ENCODE measurements around the gene ATL1.
A peak's percentile ranks its signal among the peaks of the same experiment; 100 is the strongest.

The ATL1 gene

DNA sequence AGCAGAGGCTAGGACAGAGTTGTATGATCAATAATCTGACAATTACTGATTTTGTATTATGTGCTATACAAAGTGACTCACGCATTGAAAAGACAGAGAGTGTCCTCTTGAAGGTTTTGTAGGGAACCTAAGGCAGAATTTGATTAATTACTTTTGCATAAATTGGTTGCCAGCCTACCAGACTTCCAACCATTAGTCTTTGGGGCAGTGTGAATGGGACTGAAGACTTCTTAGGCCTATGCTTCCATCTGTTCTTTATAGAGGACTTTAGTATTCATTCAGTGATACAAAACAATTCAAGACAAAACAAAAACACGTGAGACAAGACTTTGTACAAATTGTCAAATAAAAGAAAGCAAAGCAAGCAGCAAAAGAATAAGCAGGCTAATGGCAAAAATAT lies 46.5 kb downstream of the ATL1 start:
- TF ChIP-seq, protein P1, sequence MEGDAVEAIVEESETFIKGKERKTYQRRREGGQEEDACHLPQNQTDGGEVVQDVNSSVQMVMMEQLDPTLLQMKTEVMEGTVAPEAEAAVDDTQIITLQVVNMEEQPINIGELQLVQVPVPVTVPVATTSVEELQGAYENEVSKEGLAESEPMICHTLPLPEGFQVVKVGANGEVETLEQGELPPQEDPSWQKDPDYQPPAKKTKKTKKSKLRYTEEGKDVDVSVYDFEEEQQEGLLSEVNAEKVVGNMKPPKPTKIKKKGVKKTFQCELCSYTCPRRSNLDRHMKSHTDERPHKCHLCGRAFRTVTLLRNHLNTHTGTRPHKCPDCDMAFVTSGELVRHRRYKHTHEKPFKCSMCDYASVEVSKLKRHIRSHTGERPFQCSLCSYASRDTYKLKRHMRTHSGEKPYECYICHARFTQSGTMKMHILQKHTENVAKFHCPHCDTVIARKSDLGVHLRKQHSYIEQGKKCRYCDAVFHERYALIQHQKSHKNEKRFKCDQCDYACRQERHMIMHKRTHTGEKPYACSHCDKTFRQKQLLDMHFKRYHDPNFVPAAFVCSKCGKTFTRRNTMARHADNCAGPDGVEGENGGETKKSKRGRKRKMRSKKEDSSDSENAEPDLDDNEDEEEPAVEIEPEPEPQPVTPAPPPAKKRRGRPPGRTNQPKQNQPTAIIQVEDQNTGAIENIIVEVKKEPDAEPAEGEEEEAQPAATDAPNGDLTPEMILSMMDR (IDR thresholded peaks at IDR 0.05; ENCODE audit: control insufficient read depth, insufficient read depth, low read depth, low read length, missing control alignments) = no peak
- DNase-seq (ENCODE audit: low read depth) = no peak
- no peak overlapping the region for H3K4me3 ChIP-seq (ENCODE audit: control insufficient read depth, low read depth, low read length)

DNA sequence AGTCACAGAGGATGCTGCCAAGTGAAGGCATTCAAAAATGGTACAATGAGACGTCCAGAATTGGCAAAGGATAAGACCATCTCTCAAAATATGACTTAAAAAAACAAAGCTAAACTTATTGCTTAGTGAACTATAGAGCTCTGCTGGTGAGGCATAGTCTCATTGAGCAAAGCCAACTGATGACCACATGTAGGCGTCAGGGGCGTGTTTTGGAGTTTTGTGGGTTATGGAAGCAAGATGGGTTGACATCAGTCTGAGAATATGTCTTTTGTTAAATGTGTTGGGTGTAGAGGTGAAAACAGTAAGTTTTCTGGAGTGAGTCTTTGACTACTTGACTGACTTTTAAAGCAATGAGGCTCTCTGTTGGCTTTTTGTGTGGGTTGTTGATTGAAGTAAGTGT lies 47.2 kb downstream of the ATL1 start:
- DNase-seq (ENCODE audit: low read depth) = peak; percentile 73
- TF ChIP-seq, protein P1 (IDR thresholded peaks at IDR 0.05; ENCODE audit: control insufficient read depth, insufficient read depth, low read depth, low read length, missing control alignments) = no peak
- H3K4me3 ChIP-seq (ENCODE audit: control insufficient read depth, low read depth, low read length) = no peak overlapping the region

DNA sequence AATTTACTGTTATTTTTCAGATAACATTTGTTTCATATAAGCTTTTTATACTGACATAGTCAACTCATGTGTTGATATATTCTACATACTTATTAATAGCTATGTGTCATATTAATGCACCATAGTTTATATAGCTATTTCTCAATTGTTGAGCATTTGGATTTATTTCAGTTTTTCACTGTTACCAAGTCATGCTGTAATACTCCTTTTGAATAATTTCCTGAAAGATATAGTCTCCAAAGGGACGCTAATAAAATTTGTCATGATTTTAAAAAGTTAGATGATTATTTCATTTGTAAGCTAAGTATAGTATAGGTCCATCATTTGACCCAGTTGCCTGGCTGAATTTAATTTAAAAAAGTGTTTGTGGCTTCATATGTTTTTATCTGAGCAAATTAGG lies 47.8 kb downstream of the ATL1 start:
- no peak overlapping the region for H3K4me3 ChIP-seq (ENCODE audit: control insufficient read depth, low read depth, low read length)
- TF ChIP-seq, protein P1 (IDR thresholded peaks at IDR 0.05; ENCODE audit: control insufficient read depth, insufficient read depth, low read depth, low read length, missing control alignments) = no peak
- no peak for DNase-seq (ENCODE audit: low read depth)

DNA sequence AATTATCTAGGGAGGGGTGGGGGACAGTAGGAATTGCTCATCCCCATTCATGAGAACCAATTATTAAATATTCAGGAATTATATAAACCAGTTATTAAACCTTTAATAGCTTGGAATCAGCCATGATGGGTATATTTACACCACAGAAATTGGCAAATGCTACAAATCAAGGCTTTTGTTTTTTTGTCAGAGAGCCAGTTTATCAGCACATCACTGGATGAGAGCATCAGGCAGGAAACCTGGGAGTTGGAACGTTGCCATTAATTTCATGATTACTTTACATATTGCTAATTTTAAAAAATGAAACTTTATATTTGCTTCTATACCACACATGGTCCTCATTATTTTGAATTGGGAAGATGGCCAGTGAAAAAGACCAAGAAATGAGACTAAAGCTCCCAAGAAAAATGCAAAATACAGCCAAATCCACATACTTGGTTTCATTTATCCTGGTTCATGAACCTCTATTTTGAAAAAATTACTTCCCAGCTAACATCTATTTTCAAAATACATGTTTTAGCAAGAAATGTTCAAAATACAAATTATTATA lies 48.4 kb downstream of the ATL1 start:
- H3K4me3 ChIP-seq (ENCODE audit: control insufficient read depth, low read depth, low read length) = no peak overlapping the region
- TF ChIP-seq, protein P1 (IDR thresholded peaks at IDR 0.05; ENCODE audit: control insufficient read depth, insufficient read depth, low read depth, low read length, missing control alignments) = no peak
- no peak for DNase-seq (ENCODE audit: low read depth)

DNA sequence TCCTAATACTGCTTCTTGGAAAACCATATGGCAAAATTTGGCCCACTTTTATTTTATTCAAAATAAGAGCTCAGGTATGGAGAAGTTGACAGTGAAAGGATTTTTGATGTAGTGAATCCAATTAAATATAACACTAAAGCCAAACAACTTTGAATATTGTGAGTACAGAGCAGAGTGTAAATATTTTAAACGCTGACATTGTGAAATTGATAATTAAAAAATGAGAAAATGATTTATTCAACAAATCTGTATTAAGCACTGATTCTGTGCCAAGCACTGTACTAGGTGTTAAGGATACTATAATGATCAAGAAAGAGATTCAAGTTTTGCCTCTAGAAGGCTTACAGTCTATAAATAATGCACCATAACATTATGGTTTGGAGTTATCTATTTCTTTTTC lies 50.5 kb downstream of the ATL1 start:
- H3K4me3 ChIP-seq (ENCODE audit: control insufficient read depth, low read depth, low read length) = no peak overlapping the region
- TF ChIP-seq, protein P1 (IDR thresholded peaks at IDR 0.05; ENCODE audit: control insufficient read depth, insufficient read depth, low read depth, low read length, missing control alignments) = no peak
- DNase-seq (ENCODE audit: low read depth) = no peak

DNA sequence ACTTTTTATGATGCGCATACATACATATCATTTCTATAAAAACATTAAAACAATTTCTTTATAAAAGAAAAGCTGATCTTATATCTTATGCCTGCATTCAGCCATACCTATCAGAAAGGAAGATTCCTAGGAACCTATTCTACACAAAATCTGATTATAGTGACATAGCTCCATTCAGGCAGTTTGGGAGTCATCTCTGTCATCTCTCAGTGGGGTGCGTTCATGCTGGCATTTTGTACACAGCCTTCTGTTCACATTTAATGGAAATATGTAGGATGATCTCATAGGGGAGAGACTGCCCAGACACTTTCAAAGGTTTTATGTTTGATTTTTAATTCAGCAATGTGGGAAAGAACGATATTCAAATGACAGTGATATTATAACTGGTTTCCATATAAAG lies 52.9 kb downstream of the ATL1 start:
- no peak for DNase-seq (ENCODE audit: low read depth)
- TF ChIP-seq, protein P1 (IDR thresholded peaks at IDR 0.05; ENCODE audit: control insufficient read depth, insufficient read depth, low read depth, low read length, missing control alignments) = no peak
- H3K4me3 ChIP-seq (ENCODE audit: control insufficient read depth, low read depth, low read length) = no peak overlapping the region

DNA sequence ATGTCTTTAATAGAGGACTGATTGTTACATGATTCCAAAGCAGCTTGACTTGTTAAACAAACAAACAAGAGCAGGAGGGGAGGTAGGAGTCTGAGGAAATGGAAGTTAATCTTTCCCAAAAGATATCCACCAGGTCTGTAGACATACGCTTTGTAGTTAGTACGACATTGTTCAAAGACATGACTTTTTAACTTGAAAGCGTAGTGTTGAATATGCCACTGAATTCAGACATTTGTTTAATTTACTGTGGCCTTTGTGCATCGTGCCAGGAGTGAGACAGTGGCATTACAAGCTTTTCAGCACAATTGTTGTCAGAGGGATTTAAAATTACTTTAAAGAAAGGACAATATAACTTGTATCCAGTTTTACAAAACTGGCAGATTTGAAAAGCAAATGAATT lies 55.1 kb downstream of the ATL1 start:
- H3K4me3 ChIP-seq (ENCODE audit: control insufficient read depth, low read depth, low read length) = no peak overlapping the region
- DNase-seq (ENCODE audit: low read depth) = no peak
- TF ChIP-seq, protein P1 (IDR thresholded peaks at IDR 0.05; ENCODE audit: control insufficient read depth, insufficient read depth, low read depth, low read length, missing control alignments) = no peak

All from AG09309 (cell line).